HFFc6 (cell line): ENCODE data around the gene CMIP. TPM values are rescaled to one million over a fixed set of nuclear protein-coding genes. Genes with fewer than 3 reads are reported as not detected.

Experiments
- DNase-seq: peaks from one replicate; pipeline ENCODE4 v3.0.0-alpha.2; 2018
- H3K27ac Mint-ChIP-seq: 2 replicates; pipeline ENCODE4 v1.8.0; 2020; ENCODE audit warnings: mild to moderate bottlenecking, mixed read lengths
- H3K27me3 Mint-ChIP-seq: 2 replicates; pipeline ENCODE4 v1.8.0; 2021; ENCODE audit warnings: mild to moderate bottlenecking, moderate library complexity, mixed read lengths; ENCODE audit not compliant: insufficient read depth
- H3K36me3 Mint-ChIP-seq: 2 replicates; pipeline ENCODE4 v1.8.0; 2021; ENCODE audit warnings: low read depth, mixed read lengths
- H3K4me1 Mint-ChIP-seq: 2 replicates; pipeline ENCODE4 v1.8.0; 2020; ENCODE audit warnings: low read depth, mixed read lengths
- H3K4me3 Mint-ChIP-seq: 2 replicates; pipeline ENCODE4 v1.8.0; 2020; ENCODE audit warnings: mild to moderate bottlenecking, moderate library complexity, mixed read lengths
- H3K9me3 Mint-ChIP-seq: 2 replicates; pipeline ENCODE4 v1.8.0; 2020; ENCODE audit warnings: mild to moderate bottlenecking, mixed read lengths
- CTCF ChIP-seq: fragments of 200-600 bp; sonication (generic); IDR thresholded peaks from 2 replicates; pipeline ENCODE4 v1.5.0; 2021; ENCODE audit warnings: antibody characterized with exemption, mild to moderate bottlenecking
- total RNA-seq, 6 experiments: library from RNA; stranded (reverse); fragmentation: NEBNext Ultra II Directional; extraction: Animal tissue kit (Norgen Biotek cat#: 25700); gene quantifications; 2 replicates in 1 of 6; 3 replicates in 5 of 6; pipeline ENCODE4 v1.2.3, GENCODE V29; 2021

Gene CMIP
- total RNA-seq, 6 experiments from 2014 or later = 35.9 to 48.0 (median 43.5) TPM

- H3K27ac Mint-ChIP-seq = no peak overlapping the region
- H3K9me3 Mint-ChIP-seq = no peaks in the 10 kb centered on the region
- H3K27me3 Mint-ChIP-seq = 0 out of 2 replicates have a peak, but pooled peaks cover 2% of the 10 kb centered on the region
- H3K4me3 Mint-ChIP-seq = no peak overlapping the region
- no peak for DNase-seq
- no peak for TF ChIP-seq CTCF
- H3K36me3 Mint-ChIP-seq = peaks cover 9% of the 10 kb centered on the region
- H3K4me1 Mint-ChIP-seq = peaks cover 15% of the 10 kb centered on the region
Observed at GRCh38 chr16:81620029-81620428, 175.4 kb downstream of the CMIP start.

GRCh38 chr16:81620796-81621195 lies 176.2 kb downstream of the CMIP start:
- Mint-ChIP-seq H3K9me3 (no peaks in the 10 kb centered on the region), H3K36me3 (peaks cover 9% of the 10 kb centered on the region), H3K27me3 (0 out of 2 replicates have a peak, but pooled peaks cover 2% of the 10 kb centered on the region), H3K4me1 (peaks cover 15% of the 10 kb centered on the region), H3K4me3 (no peak overlapping the region), H3K27ac (no peak overlapping the region)
- no peak for TF ChIP-seq CTCF
- no peak for DNase-seq

GRCh38 chr16:81621496-81621895 lies 176.9 kb downstream of the CMIP start:
- no peak overlapping the region for H3K4me3 Mint-ChIP-seq
- H3K27me3 Mint-ChIP-seq = 0 out of 2 replicates have a peak, but pooled peaks cover 2% of the 10 kb centered on the region
- H3K4me1 Mint-ChIP-seq = peaks cover 12% of the 10 kb centered on the region
- no peak for DNase-seq
- H3K27ac Mint-ChIP-seq = 0 out of 2 replicates have a peak overlapping the region, but pooled peaks have one; percentile 12
- H3K36me3 Mint-ChIP-seq = peaks cover 9% of the 10 kb centered on the region
- TF ChIP-seq CTCF = no peak
- no peaks in the 10 kb centered on the region for H3K9me3 Mint-ChIP-seq

GRCh38 chr16:81623365-81624102 lies 178.9 kb downstream of the CMIP start:
- 0 out of 2 replicates have a peak, but pooled peaks cover 2% of the 10 kb centered on the region for H3K27me3 Mint-ChIP-seq
- peaks cover 6% of the 10 kb centered on the region; the same call in 1 of the 2 replicates for H3K4me1 Mint-ChIP-seq
- peak; percentile 87 for TF ChIP-seq CTCF
- peak; percentile 49 for DNase-seq
- H3K36me3 Mint-ChIP-seq = peaks cover 9% of the 10 kb centered on the region
- no peak overlapping the region for H3K4me3 Mint-ChIP-seq
- H3K9me3 Mint-ChIP-seq = no peaks in the 10 kb centered on the region
- peak overlapping the region; percentile 36; the same call in 1 of the 2 replicates for H3K27ac Mint-ChIP-seq

- Mint-ChIP-seq H3K36me3 (peaks cover 3% of the 10 kb centered on the region), H3K27me3 (peaks cover 4% of the 10 kb centered on the region; the same call in 1 of the 2 replicates), H3K4me1 (peaks cover 6% of the 10 kb centered on the region; the same call in 1 of the 2 replicates), H3K9me3 (no peaks in the 10 kb centered on the region), H3K27ac (no peak overlapping the region), H3K4me3 (no peak overlapping the region)
- DNase-seq = no peak
- TF ChIP-seq CTCF = peak; percentile 8; the same call in 1 of the 2 replicates
Observed at GRCh38 chr16:81624403-81624759, 179.8 kb downstream of the CMIP start.
